ENCODE data around the gene HELZ.

Gene HELZ

GRCh38 chr17:67063141-67063540 lies 181.9 kb downstream of the HELZ start:
- TF ChIP-seq GATA3 (IDR thresholded peaks at IDR 0.05; ENCODE audit: low read depth, low read length) = no peak
- no peak for TF ChIP-seq GATA2 (IDR thresholded peaks at IDR 0.05; ENCODE audit: low read depth, low read length)

GRCh38 chr17:67059372-67059771 lies 185.6 kb downstream of the HELZ start:
- TF ChIP-seq GATA2 (IDR thresholded peaks at IDR 0.05; ENCODE audit: low read depth, low read length) (no peak), GATA3 (IDR thresholded peaks at IDR 0.05; ENCODE audit: low read depth, low read length) (no peak)

DNA sequence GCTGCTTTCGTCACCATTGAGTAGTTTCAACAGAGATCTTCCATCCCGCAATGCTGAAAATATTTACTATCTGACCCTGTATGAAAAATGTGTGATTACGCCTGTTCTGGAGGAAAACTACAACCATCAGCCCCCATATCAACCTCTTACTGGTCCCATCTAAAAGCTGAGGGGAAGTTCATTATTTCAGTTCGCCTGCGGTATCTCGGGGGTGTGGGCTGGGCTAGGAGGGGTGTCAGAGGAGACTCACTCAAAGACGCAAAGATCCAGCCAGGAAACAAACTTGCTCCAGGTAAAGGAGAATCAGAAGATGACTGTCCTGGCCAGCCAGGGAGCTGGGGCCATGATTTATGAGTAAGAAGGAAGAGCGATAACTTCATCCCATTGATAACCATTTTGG lies 187.0 kb downstream of the HELZ start:
- no peak for TF ChIP-seq GATA3 (IDR thresholded peaks at IDR 0.05; ENCODE audit: low read depth, low read length)
- TF ChIP-seq GATA2 (IDR thresholded peaks at IDR 0.05; ENCODE audit: low read depth, low read length) = no peak

- TF ChIP-seq GATA3 (IDR thresholded peaks at IDR 0.05; ENCODE audit: low read depth, low read length) (no peak), GATA2 (IDR thresholded peaks at IDR 0.05; ENCODE audit: low read depth, low read length) (no peak)
Measured at GRCh38 chr17:67056746-67057490, 188.1 kb downstream of the HELZ start.

DNA sequence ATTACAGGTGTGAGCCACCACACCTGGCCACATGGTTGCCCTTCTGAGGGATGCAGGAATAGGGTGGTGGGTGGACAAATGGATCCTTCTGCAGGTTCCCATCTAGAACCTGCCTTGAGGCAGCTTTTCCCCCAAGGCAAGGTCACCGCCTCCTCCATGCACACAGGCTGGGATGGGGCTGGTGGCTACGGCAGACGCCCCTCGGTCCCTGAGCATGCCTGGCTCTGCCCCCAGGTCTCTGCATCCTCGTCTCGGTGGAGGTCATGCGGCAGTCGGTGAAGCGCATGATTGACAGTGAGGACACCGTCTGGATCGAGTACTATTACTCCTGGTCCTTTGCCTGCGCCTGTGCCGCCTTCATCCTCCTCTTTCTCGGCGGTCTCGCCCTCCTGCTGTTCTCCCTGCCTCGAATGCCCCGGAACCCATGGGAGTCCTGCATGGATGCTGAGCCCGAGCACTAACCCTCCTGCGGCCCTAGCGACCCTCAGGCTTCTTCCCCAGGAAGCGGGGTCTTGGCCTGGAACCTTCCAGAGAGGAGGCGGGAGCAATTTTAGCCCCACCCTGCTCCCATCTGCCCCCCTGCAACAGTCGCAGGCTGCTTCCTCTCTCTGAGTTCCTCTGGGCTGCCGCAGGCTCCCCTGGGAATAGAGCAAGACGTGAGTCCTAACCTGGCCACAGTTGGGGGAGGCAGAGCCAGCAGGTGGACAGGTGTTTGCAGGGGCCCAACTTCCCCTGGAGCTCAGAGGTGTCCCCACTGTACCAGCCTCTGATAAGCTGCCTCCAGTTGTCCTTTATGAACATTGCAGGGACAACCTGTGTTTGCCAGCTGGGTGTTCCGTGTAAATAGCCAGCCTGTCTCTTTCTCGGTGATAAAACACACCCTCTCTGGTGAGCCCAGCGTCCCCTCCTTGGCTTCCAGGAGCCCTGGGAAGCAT lies 188.9 kb downstream of the HELZ start:
- no peak for TF ChIP-seq GATA2 (IDR thresholded peaks at IDR 0.05; ENCODE audit: low read depth, low read length)
- TF ChIP-seq GATA3 (IDR thresholded peaks at IDR 0.05; ENCODE audit: low read depth, low read length) = no peak

DNA sequence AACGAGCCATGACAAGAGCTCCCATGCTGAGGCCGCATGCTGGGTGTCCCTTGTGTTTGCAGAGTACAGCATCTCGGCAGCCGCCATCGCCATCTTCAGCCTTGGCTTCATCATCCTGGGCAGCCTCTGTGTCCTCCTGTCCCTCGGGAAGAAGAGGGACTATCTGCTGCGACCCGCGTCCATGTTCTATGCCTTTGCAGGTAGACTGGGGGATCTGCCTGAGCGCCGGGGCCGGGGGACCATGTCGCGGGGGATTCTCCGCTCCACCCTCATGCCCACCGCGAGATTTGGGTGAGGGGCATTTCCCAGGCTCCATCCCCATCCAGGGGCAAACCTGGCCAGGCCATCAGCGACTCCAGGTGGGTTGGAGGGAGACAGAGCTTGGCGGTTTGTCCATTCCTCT lies 190.0 kb downstream of the HELZ start:
- no peak for TF ChIP-seq GATA2 (IDR thresholded peaks at IDR 0.05; ENCODE audit: low read depth, low read length)
- TF ChIP-seq GATA3 (IDR thresholded peaks at IDR 0.05; ENCODE audit: low read depth, low read length) = no peak

- TF ChIP-seq GATA3 (IDR thresholded peaks at IDR 0.05; ENCODE audit: low read depth, low read length) = no peak
Measured at GRCh38 chr17:67054608-67055007, 190.4 kb downstream of the HELZ start.

DNA sequence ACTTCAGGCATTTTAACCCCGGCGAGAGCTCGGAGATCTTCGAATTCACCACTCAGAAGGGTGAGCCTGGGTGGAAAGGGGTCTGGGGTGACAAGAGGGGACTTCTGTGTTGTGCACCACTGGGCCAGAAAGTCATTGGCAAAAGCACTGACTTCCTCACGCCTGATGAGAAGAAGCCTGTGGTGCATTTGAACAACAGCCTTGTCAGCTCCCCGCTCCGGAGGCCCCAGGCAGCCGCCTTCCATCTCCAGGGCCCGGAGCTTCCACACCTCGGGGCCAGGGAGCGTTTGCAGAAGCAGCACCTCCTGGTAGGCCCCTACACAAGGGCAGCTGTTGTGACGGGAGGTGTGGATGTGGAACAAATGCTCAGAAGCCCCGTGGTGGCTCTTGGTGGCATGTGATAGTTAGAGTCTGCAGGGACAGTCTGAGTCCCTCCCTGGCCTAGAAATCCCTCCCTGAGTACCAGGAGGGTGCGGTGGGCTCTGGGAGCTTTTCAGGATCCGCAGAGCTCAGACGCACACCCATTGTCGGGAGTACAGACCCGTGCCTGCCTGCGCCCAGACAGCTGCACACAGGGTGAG lies 190.9 kb downstream of the HELZ start:
- TF ChIP-seq GATA2 (IDR thresholded peaks at IDR 0.05; ENCODE audit: low read depth, low read length) = no peak
- TF ChIP-seq GATA3 (IDR thresholded peaks at IDR 0.05; ENCODE audit: low read depth, low read length) = no peak

- TF ChIP-seq GATA2 (IDR thresholded peaks at IDR 0.05; ENCODE audit: low read depth, low read length) = no peak
- TF ChIP-seq GATA3 (IDR thresholded peaks at IDR 0.05; ENCODE audit: low read depth, low read length) = no peak
Measured at GRCh38 chr17:67053438-67054000, 191.5 kb downstream of the HELZ start.

- TF ChIP-seq GATA3 (IDR thresholded peaks at IDR 0.05; ENCODE audit: low read depth, low read length) (no peak), GATA2 (IDR thresholded peaks at IDR 0.05; ENCODE audit: low read depth, low read length) (no peak)
Measured at GRCh38 chr17:67052720-67053437, 192.1 kb downstream of the HELZ start.

GRCh38 chr17:67051837-67052236 lies 193.2 kb downstream of the HELZ start:
- TF ChIP-seq GATA2 (IDR thresholded peaks at IDR 0.05; ENCODE audit: low read depth, low read length) (no peak), GATA3 (IDR thresholded peaks at IDR 0.05; ENCODE audit: low read depth, low read length) (no peak)

GRCh38 chr17:67051155-67051538 lies 193.8 kb downstream of the HELZ start:
- TF ChIP-seq GATA3 (IDR thresholded peaks at IDR 0.05; ENCODE audit: low read depth, low read length) (no peak), GATA2 (IDR thresholded peaks at IDR 0.05; ENCODE audit: low read depth, low read length) (no peak)

DNA sequence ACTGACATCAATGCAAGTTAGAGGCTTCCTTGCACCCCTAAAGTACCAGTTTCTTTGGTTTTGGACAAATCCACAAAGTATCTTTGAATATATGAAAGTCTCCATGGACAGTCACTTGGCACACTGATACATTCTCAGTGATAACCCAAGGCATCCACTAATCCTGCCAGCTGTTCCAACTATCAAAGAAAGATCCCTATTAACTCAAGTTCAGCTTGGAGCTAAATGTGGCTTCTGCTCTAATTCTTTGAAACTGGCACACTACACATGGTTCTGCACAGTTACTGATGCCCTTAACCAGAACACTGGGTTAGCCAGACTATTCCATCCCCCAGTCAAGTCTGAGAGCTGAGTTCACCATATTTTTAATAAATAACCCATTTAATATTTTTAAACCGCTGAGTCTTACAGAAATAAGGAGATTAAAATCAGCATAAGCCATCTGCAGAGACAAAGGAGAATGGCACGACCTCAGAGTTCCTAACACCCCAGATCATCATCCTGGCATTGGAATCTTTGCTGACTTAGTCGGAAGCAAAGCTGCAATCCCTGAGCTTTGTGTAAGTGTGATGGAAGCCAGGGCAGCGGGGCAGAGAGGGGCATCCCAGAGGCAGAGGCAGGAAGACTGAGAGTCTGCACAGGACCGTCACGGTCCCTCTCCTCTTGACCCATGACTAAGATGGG lies 194.4 kb downstream of the HELZ start:
- TF ChIP-seq GATA3 (IDR thresholded peaks at IDR 0.05; ENCODE audit: low read depth, low read length) (no peak), GATA2 (IDR thresholded peaks at IDR 0.05; ENCODE audit: low read depth, low read length) (no peak)

Measured in SH-SY5Y (cell line).